H1 (cell line): ENCODE data around the gene RHBDF2.

ENCODE experiments used
- CREB1 ChIP-seq: IDR thresholded peaks from 2 replicates; pipeline ENCODE4 v1.6.1; 2012; ENCODE audit warnings: inconsistent platforms
- CTCF ChIP-seq, 3 experiments: IDR thresholded peaks; 1 replicate in 2 of 3; 2 replicates in 1 of 3; pipeline versions ENCODE4 v1.5.1 to v1.6.1; 2011; ENCODE audit warnings: low read length in 3 of 3, mild to moderate bottlenecking in 3 of 3, inconsistent platforms in 2 of 3, low read depth in 1 of 3, moderate library complexity in 1 of 3; ENCODE audit not compliant: insufficient read depth in 1 of 3; ENCODE audit errors: control extremely low read depth in 1 of 3
- HDAC2 ChIP-seq, 2 experiments: fragments of 300-600 bp in 1 of 2; sonication (generic) in 1 of 2; IDR thresholded peaks; 2 replicates each; pipeline ENCODE4 v1.6.1; 2011 to 2012; ENCODE audit warnings: low read depth in 2 of 2, low read length in 2 of 2, mild to moderate bottlenecking in 2 of 2, moderate library complexity in 2 of 2, borderline replicate concordance in 1 of 2, inconsistent platforms in 1 of 2
- MAX ChIP-seq: IDR thresholded peaks from 2 replicates; pipeline ENCODE4 v1.6.1; 2012; ENCODE audit warnings: inconsistent platforms
- POLR2A ChIP-seq, 2 experiments: IDR thresholded peaks; 1 replicate in 1 of 2; 2 replicates in 1 of 2; pipeline ENCODE4 v1.6.1; 2011; ENCODE audit warnings: low read depth in 2 of 2, low read length in 2 of 2, mild to moderate bottlenecking in 2 of 2; ENCODE audit errors: control extremely low read depth in 1 of 2
- RAD21 ChIP-seq, 2 experiments: IDR thresholded peaks in 1 of 2; conservative IDR thresholded peaks in 1 of 2; 2 replicates each; pipeline ENCODE4 v1.6.1; 2011; ENCODE audit warnings: low read depth in 2 of 2, low read length in 2 of 2, improper control_type of control experiment in 1 of 2, inconsistent platforms in 1 of 2, mild to moderate bottlenecking in 1 of 2, moderate library complexity in 1 of 2
- RFX5 ChIP-seq: IDR thresholded peaks from 2 replicates; pipeline ENCODE4 v1.6.1; 2011; ENCODE audit warnings: low read depth, low read length, improper control_type of control experiment, borderline replicate concordance
- SAP30 ChIP-seq: fragments of 300-600 bp; sonication (generic); IDR thresholded peaks from 2 replicates; pipeline ENCODE4 v1.7.1; 2012; ENCODE audit warnings: low read length, moderate library complexity, mild to moderate bottlenecking, inconsistent platforms; ENCODE audit not compliant: insufficient read depth, insufficient replicate concordance
- SIN3A ChIP-seq, 2 experiments: IDR thresholded peaks in 1 of 2; conservative IDR thresholded peaks in 1 of 2; 2 replicates each; pipeline ENCODE4 v1.6.1; 2011 to 2012; ENCODE audit warnings: low read length in 2 of 2, improper control_type of control experiment in 1 of 2, low read depth in 1 of 2, mild to moderate bottlenecking in 1 of 2
- SIX5 ChIP-seq: IDR thresholded peaks from 2 replicates; pipeline ENCODE4 v1.6.1; 2011; ENCODE audit warnings: mild to moderate bottlenecking, low read depth, low read length
- SP4 ChIP-seq: IDR thresholded peaks from 2 replicates; pipeline ENCODE4 v1.6.1; 2012; ENCODE audit warnings: low read length, inconsistent platforms
- TAF1 ChIP-seq: IDR thresholded peaks from 2 replicates; pipeline ENCODE4 v1.6.1; 2011; ENCODE audit warnings: mild to moderate bottlenecking, low read depth, low read length
- TF ChIP-seq, protein P1 (sequence below): IDR thresholded peaks from 2 replicates; pipeline ENCODE4 v1.6.1; 2012; ENCODE audit warnings: inconsistent platforms

GRCh38 chr17:76468634-76469010, 32.6 kb downstream of the RHBDF2 start:
- TF ChIP-seq HDAC2 (IDR thresholded peaks at IDR 0.05; ENCODE audit: borderline replicate concordance in 1 of 2, low read depth in 2 of 2, low read length in 2 of 2) (no peak), SIX5 (no peak), CTCF (IDR thresholded peaks at IDR 0.05; ENCODE audit: control extremely low read depth in 1 of 3, insufficient read depth in 1 of 3, low read depth in 1 of 3, low read length in 3 of 3) (no peak), POLR2A (IDR thresholded peaks at IDR 0.05; ENCODE audit: control extremely low read depth in 1 of 2, low read depth in 2 of 2, low read length in 2 of 2) (no peak), SAP30 (no peak), MAX (no peak), SP4 (no peak), SIN3A (conservative IDR thresholded peaks at IDR 0.05 in 1 of 2, IDR thresholded peaks at IDR 0.05 in 1 of 2; ENCODE audit: low read depth in 1 of 2, low read length in 2 of 2) (no peak), RFX5 (no peak), RAD21 (IDR thresholded peaks at IDR 0.05 in 1 of 2, conservative IDR thresholded peaks at IDR 0.05 in 1 of 2; ENCODE audit: low read depth in 2 of 2, low read length in 2 of 2) (no peak), CREB1 (no peak), TAF1 (no peak)
- TF ChIP-seq, protein P1, sequence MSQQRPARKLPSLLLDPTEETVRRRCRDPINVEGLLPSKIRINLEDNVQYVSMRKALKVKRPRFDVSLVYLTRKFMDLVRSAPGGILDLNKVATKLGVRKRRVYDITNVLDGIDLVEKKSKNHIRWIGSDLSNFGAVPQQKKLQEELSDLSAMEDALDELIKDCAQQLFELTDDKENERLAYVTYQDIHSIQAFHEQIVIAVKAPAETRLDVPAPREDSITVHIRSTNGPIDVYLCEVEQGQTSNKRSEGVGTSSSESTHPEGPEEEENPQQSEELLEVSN: no peak
